ENCODE results near the gene CDKN1B. TPM values are rescaled to one million over a fixed set of nuclear protein-coding genes. Genes with fewer than 3 reads are reported as not detected.

CDKN1B gene
- total and polyA plus RNA-seq, 2 donors (not counting 3 experiments of a cell fraction or from before 2014, with no cell fraction given) = 12.7 to 40.8 TPM

GRCh38 chr12:12685305-12685704 lies 31.9 kb upstream of the CDKN1B start:
- H4K20me1 ChIP-seq (replicated peaks; ENCODE audit: control insufficient read depth, extremely low read depth, insufficient read depth, low read length) = no peaks in the 10 kb centered on the region
- no peak for FAIRE-seq
- CTCF ChIA-PET = no interaction called here

DNA sequence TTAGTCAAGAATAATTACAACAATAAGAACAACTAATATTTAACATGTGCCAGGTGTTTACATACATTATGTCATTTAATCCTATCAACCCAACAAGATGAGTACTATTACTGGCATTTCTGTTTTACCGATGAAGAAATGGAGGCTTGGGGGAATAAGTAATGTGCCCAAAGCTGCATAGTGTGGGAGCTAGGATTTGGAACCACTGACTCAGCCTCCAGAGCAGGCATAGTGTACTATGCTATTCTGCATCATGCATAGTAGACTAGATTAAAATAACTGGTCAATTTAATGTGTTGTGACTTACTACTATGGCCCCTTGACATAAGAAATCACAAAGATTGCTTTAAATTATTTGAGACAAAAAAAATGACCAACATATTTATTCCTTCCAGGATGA lies 30.7 kb upstream of the CDKN1B start:
- Histone ChIP-seq H4K20me1 (replicated peaks; ENCODE audit: control insufficient read depth, extremely low read depth, insufficient read depth, low read length) (no peaks in the 10 kb centered on the region), H3K4me3 (replicated peaks in 1 of 3; ENCODE audit: insufficient read depth in 1 of 3, low read depth in 1 of 3, low read length in 3 of 3) (no peak overlapping the region), H3K79me2 (ENCODE audit: control insufficient read depth, insufficient read depth, low read length) (no peaks in the 10 kb centered on the region), H3K27me3 (ENCODE audit: control insufficient read depth in 2 of 2, insufficient read depth in 2 of 2, low read length in 2 of 2) (peaks cover 8 to 17% of the 10 kb centered on the region in 2 experiments), H3K9ac (replicated peaks; ENCODE audit: extremely low read depth, insufficient read depth, low read length) (no peak overlapping the region), H3K9me3 (replicated peaks; ENCODE audit: control insufficient read depth, insufficient read depth, low read length) (no peaks in the 10 kb centered on the region), H2AFZ (ENCODE audit: low read depth, low read length) (no peak overlapping the region), H3K4me2 (ENCODE audit: insufficient read depth, low read length) (no peak overlapping the region), H3K27ac (ENCODE audit: insufficient read depth, low read depth, low read length) (no peak overlapping the region), H3K36me3 (ENCODE audit: control insufficient read depth in 2 of 2, extremely low read depth in 1 of 2, insufficient read depth in 2 of 2, low read length in 2 of 2) (no peaks in the 10 kb centered on the region), H3K9me1 (replicated peaks; ENCODE audit: control insufficient read depth, extremely low read depth, insufficient read depth, low read length) (no peaks in the 10 kb centered on the region), H3K4me1 (ENCODE audit: control insufficient read depth, extremely low read depth, insufficient read depth, low read length) (peaks cover 11% of the 10 kb centered on the region)
- DNase-seq (ENCODE audit: low read depth, low spot score) (no peak), FAIRE-seq (no peak)
- BruUV-seq (replicated peaks) = no TSS peak
- intact Hi-C loops (cut with micrococcal nuclease) (no loop called here), dilution Hi-C loops (cut with MboI; ENCODE audit: extremely low pct_ligation_motif_present, low sequenced_read_pairs) (no loop called here)
- POLR2A ChIA-PET = no interaction called here
- CTCF ChIA-PET = no interaction called here
- TF ChIP-seq, protein P1, sequence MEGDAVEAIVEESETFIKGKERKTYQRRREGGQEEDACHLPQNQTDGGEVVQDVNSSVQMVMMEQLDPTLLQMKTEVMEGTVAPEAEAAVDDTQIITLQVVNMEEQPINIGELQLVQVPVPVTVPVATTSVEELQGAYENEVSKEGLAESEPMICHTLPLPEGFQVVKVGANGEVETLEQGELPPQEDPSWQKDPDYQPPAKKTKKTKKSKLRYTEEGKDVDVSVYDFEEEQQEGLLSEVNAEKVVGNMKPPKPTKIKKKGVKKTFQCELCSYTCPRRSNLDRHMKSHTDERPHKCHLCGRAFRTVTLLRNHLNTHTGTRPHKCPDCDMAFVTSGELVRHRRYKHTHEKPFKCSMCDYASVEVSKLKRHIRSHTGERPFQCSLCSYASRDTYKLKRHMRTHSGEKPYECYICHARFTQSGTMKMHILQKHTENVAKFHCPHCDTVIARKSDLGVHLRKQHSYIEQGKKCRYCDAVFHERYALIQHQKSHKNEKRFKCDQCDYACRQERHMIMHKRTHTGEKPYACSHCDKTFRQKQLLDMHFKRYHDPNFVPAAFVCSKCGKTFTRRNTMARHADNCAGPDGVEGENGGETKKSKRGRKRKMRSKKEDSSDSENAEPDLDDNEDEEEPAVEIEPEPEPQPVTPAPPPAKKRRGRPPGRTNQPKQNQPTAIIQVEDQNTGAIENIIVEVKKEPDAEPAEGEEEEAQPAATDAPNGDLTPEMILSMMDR (IDR thresholded peaks at IDR 0.05; ENCODE audit: extremely low read depth in 1 of 2, insufficient read depth in 1 of 2, low read depth in 1 of 2, low read length in 2 of 2) = no peak
- TF ChIP-seq POLR2A (IDR thresholded peaks at IDR 0.05; ENCODE audit: low read depth, low read length) (no peak), POLR2AphosphoS5 (IDR thresholded peaks at IDR 0.05; ENCODE audit: insufficient read depth, low read depth, low read length) (no peak), FOS (IDR thresholded peaks at IDR 0.05; ENCODE audit: borderline replicate concordance, insufficient read depth, low read length) (no peak), EZH2 (IDR thresholded peaks at IDR 0.05; ENCODE audit: borderline replicate concordance, low read depth, low read length, severe bottlenecking) (no peak), GATA2 (IDR thresholded peaks at IDR 0.05; ENCODE audit: insufficient read depth, insufficient read length, low read depth, low read length) (no peak), JUN (IDR thresholded peaks at IDR 0.05; ENCODE audit: borderline replicate concordance, insufficient read depth, insufficient read length, low read depth) (no peak), MYC (IDR thresholded peaks at IDR 0.05; ENCODE audit: low read depth, low read length) (no peak)
- TF ChIP-seq, protein P2, sequence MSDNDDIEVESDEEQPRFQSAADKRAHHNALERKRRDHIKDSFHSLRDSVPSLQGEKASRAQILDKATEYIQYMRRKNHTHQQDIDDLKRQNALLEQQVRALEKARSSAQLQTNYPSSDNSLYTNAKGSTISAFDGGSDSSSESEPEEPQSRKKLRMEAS (IDR thresholded peaks at IDR 0.05; ENCODE audit: insufficient read depth, insufficient read length) = no peak

More at GRCh38 chr12:12685305-12685704, 31.9 kb upstream of the CDKN1B start:
- no peak overlapping the region for H3K4me2 ChIP-seq (ENCODE audit: insufficient read depth, low read length)
- H3K9me3 ChIP-seq (replicated peaks; ENCODE audit: control insufficient read depth, insufficient read depth, low read length) = no peaks in the 10 kb centered on the region
- H3K79me2 ChIP-seq (ENCODE audit: control insufficient read depth, insufficient read depth, low read length) = no peaks in the 10 kb centered on the region
- no peak for TF ChIP-seq GATA2 (IDR thresholded peaks at IDR 0.05; ENCODE audit: insufficient read depth, insufficient read length, low read depth, low read length)
- H3K9me1 ChIP-seq (replicated peaks; ENCODE audit: control insufficient read depth, extremely low read depth, insufficient read depth, low read length) = no peaks in the 10 kb centered on the region
- H3K27ac ChIP-seq (ENCODE audit: insufficient read depth, low read depth, low read length) = no peak overlapping the region
- no peak overlapping the region for H2AFZ ChIP-seq (ENCODE audit: low read depth, low read length)
- H3K4me1 ChIP-seq (ENCODE audit: control insufficient read depth, extremely low read depth, insufficient read depth, low read length) = peaks cover 6% of the 10 kb centered on the region
- no peak overlapping the region for H3K4me3 ChIP-seq (replicated peaks in 1 of 3; ENCODE audit: insufficient read depth in 1 of 3, low read depth in 1 of 3, low read length in 3 of 3)
- BruUV-seq (replicated peaks) = no TSS peak
- intact Hi-C loops (cut with micrococcal nuclease) (no loop called here), dilution Hi-C loops (cut with MboI; ENCODE audit: extremely low pct_ligation_motif_present, low sequenced_read_pairs) (no loop called here)
- POLR2A ChIA-PET = no interaction called here
- no peak for DNase-seq (ENCODE audit: low read depth, low spot score)
- no peaks in the 10 kb centered on the region for H3K36me3 ChIP-seq (ENCODE audit: control insufficient read depth in 2 of 2, extremely low read depth in 1 of 2, insufficient read depth in 2 of 2, low read length in 2 of 2)
- peaks cover 8 to 17% of the 10 kb centered on the region in 2 experiments for H3K27me3 ChIP-seq (ENCODE audit: control insufficient read depth in 2 of 2, insufficient read depth in 2 of 2, low read length in 2 of 2)
- H3K9ac ChIP-seq (replicated peaks; ENCODE audit: extremely low read depth, insufficient read depth, low read length) = no peak overlapping the region

Measured in endothelial cell of umbilical vein (primary cell).